Mesothelial cell of epicardium (in vitro differentiated cells): ENCODE data around the gene FATE1. TPM values are rescaled to one million over a fixed set of nuclear protein-coding genes. Genes with fewer than 3 reads are reported as not detected.

Source experiments
- DNase-seq, 2 experiments: peaks; one replicate each; pipeline ENCODE4 v3.0.0; 2021; ENCODE audit warnings: low spot score in 2 of 2; ENCODE audit not compliant: unreplicated experiment in 2 of 2
- H3K27ac Mint-ChIP-seq: 2 replicates; pipeline ENCODE4 v1.8.0; 2021; ENCODE audit warnings: mixed read lengths
- H3K27me3 Mint-ChIP-seq: 2 replicates; pipeline ENCODE4 v1.8.0; 2021; ENCODE audit warnings: low read depth, mixed read lengths
- H3K36me3 Mint-ChIP-seq: 2 replicates; pipeline ENCODE4 v1.8.0; 2021; ENCODE audit warnings: mixed read lengths
- H3K4me1 Mint-ChIP-seq: 2 replicates; pipeline ENCODE4 v1.8.0; 2021; ENCODE audit warnings: mixed read lengths
- H3K4me3 Mint-ChIP-seq: 2 replicates; pipeline ENCODE4 v1.8.0; 2021; ENCODE audit warnings: mild to moderate bottlenecking, moderate library complexity, mixed read lengths
- H3K9me3 Mint-ChIP-seq: 2 replicates; pipeline ENCODE4 v1.8.0; 2021; ENCODE audit warnings: mixed read lengths
- CTCF ChIP-seq: fragments of 200-600 bp; sonication (generic); IDR thresholded peaks from one replicate; pipeline ENCODE4 v1.5.0; 2021; ENCODE audit warnings: antibody characterized with exemption; ENCODE audit not compliant: unreplicated experiment
- total RNA-seq: library from RNA; stranded (reverse); gene quantifications from 3 replicates; pipeline ENCODE4 v1.2.1, GENCODE V29; 2021

FATE1 gene
- total RNA-seq, 1 donor from 2014 or later: not detected

GRCh38 chrX:151725338-151725614, 9.4 kb downstream of the FATE1 start:
- DNase-seq: no peak
- Mint-ChIP-seq H3K27me3 (peaks cover 14% of the 10 kb centered on the region), H3K4me1 (peaks cover 4% of the 10 kb centered on the region), H3K4me3 (no peak overlapping the region), H3K9me3 (peaks cover 13% of the 10 kb centered on the region), H3K27ac (no peak overlapping the region), H3K36me3 (no peaks in the 10 kb centered on the region)
- no peak for TF ChIP-seq CTCF

- H3K4me3 Mint-ChIP-seq: no peak overlapping the region
- H3K27ac Mint-ChIP-seq: no peak overlapping the region
- peaks cover 13% of the 10 kb centered on the region for H3K9me3 Mint-ChIP-seq
- TF ChIP-seq CTCF: no peak
- H3K4me1 Mint-ChIP-seq: peaks cover 4% of the 10 kb centered on the region
- H3K36me3 Mint-ChIP-seq: no peaks in the 10 kb centered on the region
- no peak for DNase-seq
- H3K27me3 Mint-ChIP-seq: peaks cover 16% of the 10 kb centered on the region
These were observed 10.9 kb downstream of the FATE1 start for GRCh38 chrX:151726751-151727150.

- peaks cover 21% of the 10 kb centered on the region for H3K27me3 Mint-ChIP-seq
- H3K27ac Mint-ChIP-seq: no peak overlapping the region
- no peak for DNase-seq
- peaks cover 13% of the 10 kb centered on the region for H3K9me3 Mint-ChIP-seq
- H3K4me3 Mint-ChIP-seq: no peak overlapping the region
- H3K4me1 Mint-ChIP-seq: peaks cover 4% of the 10 kb centered on the region
- H3K36me3 Mint-ChIP-seq: no peaks in the 10 kb centered on the region
- no peak for TF ChIP-seq CTCF
These were observed 11.5 kb downstream of the FATE1 start for GRCh38 chrX:151727346-151727745.

GRCh38 chrX:151729056-151729725, 13.4 kb downstream of the FATE1 start:
- Mint-ChIP-seq H3K27me3 (peaks cover 31% of the 10 kb centered on the region), H3K36me3 (no peaks in the 10 kb centered on the region), H3K27ac (no peak overlapping the region), H3K9me3 (peaks cover 11% of the 10 kb centered on the region), H3K4me1 (no peaks in the 10 kb centered on the region), H3K4me3 (no peak overlapping the region)
- TF ChIP-seq CTCF: no peak
- no peak for DNase-seq

GRCh38 chrX:151734446-151734845, 18.6 kb downstream of the FATE1 start, which contains the start of gene CNGA2:
Gene CNGA2, plus strand, starts transcription at chrX:151734746. Its CDS starts 3,738 bp downstream, at chrX:151738484.
- no peaks in the 10 kb centered on the region for H3K36me3 Mint-ChIP-seq
- peaks cover 18% of the 10 kb centered on the region for H3K9me3 Mint-ChIP-seq
- no peak for DNase-seq
- TF ChIP-seq CTCF: no peak
- H3K4me1 Mint-ChIP-seq: no peaks in the 10 kb centered on the region
- H3K27me3 Mint-ChIP-seq: peaks cover 47% of the 10 kb centered on the region
- H3K27ac Mint-ChIP-seq: no peak within 1 kb of the TSS
- no peak within 1 kb of the TSS for H3K4me3 Mint-ChIP-seq

GRCh38 chrX:151735219-151735618, 19.4 kb downstream of the FATE1 start:
- peaks cover 23% of the 10 kb centered on the region for H3K9me3 Mint-ChIP-seq

More at GRCh38 chrX:151735219-151735618, 19.4 kb downstream of the FATE1 start:
- peaks cover 44% of the 10 kb centered on the region for H3K27me3 Mint-ChIP-seq
- no peaks in the 10 kb centered on the region for H3K36me3 Mint-ChIP-seq
- TF ChIP-seq CTCF: no peak
- DNase-seq: no peak
- no peak overlapping the region for H3K27ac Mint-ChIP-seq
- H3K4me1 Mint-ChIP-seq: no peaks in the 10 kb centered on the region
- no peak overlapping the region for H3K4me3 Mint-ChIP-seq
